Progenitor cell of endocrine pancreas (in vitro differentiated cells): ENCODE measurements around the gene GPR141. TPM values are rescaled to one million over a fixed set of nuclear protein-coding genes. Genes with fewer than 3 reads are reported as not detected.

Source experiments
- DNase-seq: peaks from one replicate; pipeline ENCODE4 v3.0.0; 2021; ENCODE audit warnings: low spot score; ENCODE audit not compliant: unreplicated experiment
- H3K27ac Mint-ChIP-seq: 2 replicates; pipeline ENCODE4 v1.8.0; 2021; ENCODE audit warnings: mild to moderate bottlenecking, moderate library complexity, mixed read lengths
- H3K27me3 Mint-ChIP-seq: 2 replicates; pipeline ENCODE4 v1.8.0; 2021; ENCODE audit warnings: mixed read lengths
- H3K36me3 Mint-ChIP-seq: 2 replicates; pipeline ENCODE4 v1.8.0; 2022; ENCODE audit warnings: mixed read lengths; ENCODE audit not compliant: insufficient read depth
- H3K4me1 Mint-ChIP-seq: 2 replicates; pipeline ENCODE4 v1.8.0; 2021; ENCODE audit warnings: low read depth, mixed read lengths
- H3K4me3 Mint-ChIP-seq: 2 replicates; pipeline ENCODE4 v1.8.0; 2021; ENCODE audit warnings: low read depth, mild to moderate bottlenecking, moderate library complexity, mixed read lengths
- H3K9me3 Mint-ChIP-seq: 2 replicates; pipeline ENCODE4 v1.8.0; 2021; ENCODE audit warnings: low read depth, mixed read lengths
- CTCF ChIP-seq: fragments of 200-600 bp; sonication (generic); IDR thresholded peaks from one replicate; pipeline ENCODE4 v1.5.0; 2021; ENCODE audit warnings: antibody characterized with exemption, mild to moderate bottlenecking; ENCODE audit not compliant: unreplicated experiment
- total RNA-seq: library from RNA; stranded (reverse); gene quantifications from 2 replicates; pipeline ENCODE4 v1.2.1, GENCODE V29; 2021

Gene GPR141
- total RNA-seq, 1 donor from 2014 or later, result 1.1 TPM

GRCh38 chr7:37724732-37725131, 41.2 kb downstream of the GPR141 start:
- no peaks in the 10 kb centered on the region for H3K9me3 Mint-ChIP-seq
- no peak overlapping the region for H3K4me3 Mint-ChIP-seq
- no peaks in the 10 kb centered on the region for H3K27me3 Mint-ChIP-seq
- H3K36me3 Mint-ChIP-seq, result no peaks in the 10 kb centered on the region
- no peak for DNase-seq
- H3K4me1 Mint-ChIP-seq, result no peaks in the 10 kb centered on the region
- TF ChIP-seq CTCF, result no peak
- H3K27ac Mint-ChIP-seq, result no peak overlapping the region

GRCh38 chr7:37726016-37726415, 42.5 kb downstream of the GPR141 start:
- Mint-ChIP-seq H3K4me1 (no peaks in the 10 kb centered on the region), H3K27ac (no peak overlapping the region), H3K27me3 (no peaks in the 10 kb centered on the region), H3K36me3 (no peaks in the 10 kb centered on the region), H3K4me3 (no peak overlapping the region), H3K9me3 (no peaks in the 10 kb centered on the region)
- TF ChIP-seq CTCF, result no peak
- no peak for DNase-seq

- Mint-ChIP-seq H3K4me1 (no peaks in the 10 kb centered on the region), H3K36me3 (no peaks in the 10 kb centered on the region), H3K4me3 (no peak overlapping the region), H3K27ac (no peak overlapping the region), H3K9me3 (no peaks in the 10 kb centered on the region), H3K27me3 (no peaks in the 10 kb centered on the region)
- no peak for DNase-seq
- no peak for TF ChIP-seq CTCF
Observed at GRCh38 chr7:37728747-37729146, 45.2 kb downstream of the GPR141 start.

GRCh38 chr7:37729181-37729580, 45.6 kb downstream of the GPR141 start:
- Mint-ChIP-seq H3K27ac (no peak overlapping the region), H3K36me3 (no peaks in the 10 kb centered on the region), H3K27me3 (no peaks in the 10 kb centered on the region), H3K4me3 (no peak overlapping the region), H3K4me1 (no peaks in the 10 kb centered on the region), H3K9me3 (no peaks in the 10 kb centered on the region)
- no peak for TF ChIP-seq CTCF
- DNase-seq, result no peak

GRCh38 chr7:37730501-37730900, 46.9 kb downstream of the GPR141 start:
- no peak overlapping the region for H3K27ac Mint-ChIP-seq
- DNase-seq, result no peak
- TF ChIP-seq CTCF, result no peak
- peaks cover 2% of the 10 kb centered on the region for H3K4me1 Mint-ChIP-seq
- no peaks in the 10 kb centered on the region for H3K36me3 Mint-ChIP-seq
- H3K27me3 Mint-ChIP-seq, result no peaks in the 10 kb centered on the region
- H3K9me3 Mint-ChIP-seq, result no peaks in the 10 kb centered on the region
- no peak overlapping the region for H3K4me3 Mint-ChIP-seq
